Measurements from ENCODE around the gene GPR176. TPM values are rescaled to one million over a fixed set of nuclear protein-coding genes. Genes with fewer than 3 reads are reported as not detected.
A peak's percentile ranks its signal among the peaks of the same experiment; 100 is the strongest.

GPR176 gene
- polyA plus RNA-seq, 3 donors: 14.9 to 16.4 (median 15.1) TPM

DNA sequence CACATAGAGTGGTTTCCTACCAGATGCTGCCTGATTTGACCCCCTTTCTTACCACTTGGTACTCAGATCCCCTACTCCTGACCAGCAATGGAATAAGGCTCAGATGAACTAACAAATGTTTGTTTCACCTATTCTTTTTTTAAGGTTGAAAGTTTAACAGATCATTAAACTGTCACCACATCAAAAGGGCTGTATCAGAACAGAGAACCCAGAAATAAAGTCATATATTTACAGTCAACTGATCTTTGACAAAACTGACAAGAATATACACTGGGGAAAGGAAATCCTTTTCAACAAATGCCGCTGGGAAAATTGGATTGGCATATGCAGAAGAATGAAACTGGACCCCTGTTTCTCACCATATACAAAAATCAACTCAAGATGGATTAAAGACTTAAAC lies 56.0 kb downstream of the GPR176 start:
- DNase-seq: no peak

DNA sequence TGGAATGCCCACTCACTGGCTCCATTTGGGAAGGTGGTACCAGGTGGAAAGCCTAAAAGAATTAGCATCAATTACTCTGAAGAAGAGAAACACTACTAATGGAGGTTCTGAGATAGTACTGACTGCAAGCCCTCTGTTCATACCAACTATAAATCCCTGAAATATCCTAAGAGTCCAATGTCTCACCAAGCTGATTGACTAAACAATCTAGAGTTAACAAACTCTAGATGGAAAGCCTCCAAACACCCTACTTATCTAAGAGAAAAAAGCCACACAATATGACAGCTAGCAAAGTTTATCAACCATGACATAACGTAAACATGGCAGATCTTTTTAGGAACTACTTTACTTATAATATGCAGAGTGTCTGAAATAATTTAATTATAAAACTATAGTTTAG lies 59.2 kb downstream of the GPR176 start:
- DNase-seq: no peak

DNA sequence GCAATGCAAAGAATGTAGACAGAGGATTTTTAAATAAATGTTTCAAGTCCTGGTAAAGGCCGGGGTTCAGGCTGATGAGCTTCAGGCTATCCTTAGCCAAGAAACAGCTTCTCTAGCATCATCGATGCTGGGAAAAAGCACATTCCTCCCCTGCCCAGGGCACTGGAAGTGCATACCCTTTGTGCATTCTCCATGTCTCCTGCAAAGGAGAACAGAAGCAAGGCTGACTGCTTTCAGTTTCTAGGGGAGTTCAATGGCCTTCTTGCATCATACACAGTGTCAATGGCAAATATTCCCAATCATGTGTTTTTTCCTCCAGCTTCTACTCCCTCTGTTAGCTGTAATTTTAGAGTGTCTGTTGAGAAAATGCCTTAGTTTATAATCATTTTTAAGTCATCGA lies 59.9 kb downstream of the GPR176 start:
- DNase-seq: peak; percentile 14

DNA sequence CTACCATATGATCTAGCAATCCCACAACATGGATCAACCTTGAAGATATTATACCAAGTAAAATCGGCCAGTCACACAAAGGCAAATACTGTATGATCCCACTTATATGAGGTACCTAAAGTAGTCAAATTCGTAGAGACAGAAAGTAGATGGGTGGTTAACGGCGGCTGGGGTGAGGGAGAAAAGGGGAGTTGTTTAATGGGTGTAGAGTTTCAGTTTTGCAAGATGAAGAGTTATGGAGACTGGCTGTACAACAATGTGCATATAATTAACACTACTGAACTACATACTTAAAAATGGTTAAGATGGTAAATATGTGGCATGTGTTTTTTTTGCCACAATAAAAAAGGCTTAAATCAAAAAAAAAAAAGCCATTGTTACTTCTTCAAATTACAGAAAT lies 60.4 kb downstream of the GPR176 start:
- no peak for DNase-seq

DNA sequence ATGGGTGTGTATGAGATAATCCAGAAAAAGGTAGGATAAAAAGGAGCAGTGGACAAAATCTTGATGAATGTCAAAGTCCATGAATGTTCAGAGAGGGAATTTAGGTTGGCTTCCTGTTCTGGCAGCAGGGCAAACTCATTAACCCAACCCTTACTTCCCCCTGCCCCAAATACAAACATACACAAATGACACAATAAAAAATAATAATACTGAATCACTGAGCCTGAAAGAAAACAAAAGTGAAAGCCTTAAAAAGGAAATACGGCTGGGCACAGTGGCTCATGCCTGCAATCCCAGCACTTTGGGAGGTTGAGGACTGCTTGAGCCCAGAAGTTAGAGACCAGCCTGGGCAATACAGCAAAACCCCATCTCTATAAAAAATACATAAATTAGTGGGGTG lies 62.9 kb downstream of the GPR176 start:
- DNase-seq: no peak

DNA sequence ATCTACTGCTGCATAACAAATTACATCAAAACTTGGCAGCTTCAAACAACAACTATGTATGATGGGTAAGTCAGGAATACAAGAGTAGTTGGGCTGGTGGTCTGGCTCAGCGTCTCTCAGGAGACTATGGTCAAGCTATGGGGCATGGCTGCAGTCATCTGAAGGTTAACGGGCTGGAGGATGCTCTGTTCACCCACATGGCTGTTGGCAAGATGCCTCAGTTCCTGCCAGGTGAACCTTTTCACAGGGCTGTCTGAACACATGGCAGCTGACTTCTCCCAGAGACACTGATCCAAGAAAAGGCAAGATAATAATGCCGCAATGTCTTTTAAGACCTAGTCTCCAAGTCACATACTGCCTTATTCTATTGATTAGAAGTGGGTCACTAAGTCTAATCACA lies 63.7 kb downstream of the GPR176 start:
- DNase-seq: no peak

DNA sequence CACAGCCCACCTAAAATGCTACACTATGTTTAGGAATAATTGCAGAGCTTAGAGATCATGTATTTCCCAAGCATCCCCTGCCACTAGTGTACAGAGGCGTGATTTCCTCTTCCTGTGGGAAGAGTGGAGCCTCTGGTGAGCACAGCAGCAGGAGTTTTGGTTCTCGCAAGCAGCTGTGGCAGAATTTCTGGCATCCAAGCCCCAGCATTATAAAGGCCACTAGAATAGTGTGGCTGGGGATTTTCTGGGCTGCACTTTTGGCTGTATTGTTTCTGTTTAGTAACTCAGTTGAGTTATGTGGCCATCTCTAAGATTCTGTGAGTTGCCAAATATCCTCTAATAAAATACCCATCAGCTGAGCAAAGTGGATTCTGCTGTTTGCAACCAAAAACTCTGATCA lies 64.7 kb downstream of the GPR176 start:
- no peak for DNase-seq

DNA sequence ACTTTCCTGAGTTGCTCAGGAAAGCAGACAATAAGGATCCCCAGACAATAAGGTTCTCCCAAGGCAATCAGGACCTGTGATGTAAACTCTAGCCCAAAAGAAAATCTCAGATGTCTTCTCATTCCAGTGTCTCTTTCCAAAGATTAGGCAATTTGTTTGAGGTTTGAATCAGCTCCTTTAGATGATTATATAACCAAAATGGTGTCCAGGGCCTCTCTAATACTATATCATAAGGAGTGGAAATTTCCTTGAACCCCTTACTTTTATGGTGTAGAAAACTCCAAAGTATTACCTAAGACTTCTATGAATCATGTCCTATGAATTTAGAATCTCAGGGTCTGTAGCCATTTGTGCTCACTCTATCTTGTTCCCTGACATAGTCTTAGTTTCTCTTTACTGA lies 65.9 kb downstream of the GPR176 start:
- DNase-seq: no peak

DNA sequence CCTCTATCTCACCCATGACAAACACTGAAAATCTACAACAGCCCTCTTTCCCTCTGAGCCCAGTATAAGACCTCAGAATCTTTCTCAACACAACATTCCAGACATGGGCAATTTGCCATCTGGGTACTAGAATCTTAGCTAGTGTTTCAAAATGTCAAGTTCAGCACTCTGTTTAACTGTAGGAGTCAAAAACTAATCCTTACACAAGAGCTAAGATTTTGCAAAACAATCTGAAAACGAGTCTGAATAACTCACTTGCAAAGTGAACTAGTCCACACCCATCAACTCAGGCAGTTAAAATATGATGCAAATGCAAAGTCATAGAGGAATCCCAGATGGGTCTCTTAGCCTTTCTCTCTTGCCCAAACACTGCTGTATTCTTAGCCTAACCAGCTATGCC lies 67.8 kb downstream of the GPR176 start:
- no peak for DNase-seq

DNA sequence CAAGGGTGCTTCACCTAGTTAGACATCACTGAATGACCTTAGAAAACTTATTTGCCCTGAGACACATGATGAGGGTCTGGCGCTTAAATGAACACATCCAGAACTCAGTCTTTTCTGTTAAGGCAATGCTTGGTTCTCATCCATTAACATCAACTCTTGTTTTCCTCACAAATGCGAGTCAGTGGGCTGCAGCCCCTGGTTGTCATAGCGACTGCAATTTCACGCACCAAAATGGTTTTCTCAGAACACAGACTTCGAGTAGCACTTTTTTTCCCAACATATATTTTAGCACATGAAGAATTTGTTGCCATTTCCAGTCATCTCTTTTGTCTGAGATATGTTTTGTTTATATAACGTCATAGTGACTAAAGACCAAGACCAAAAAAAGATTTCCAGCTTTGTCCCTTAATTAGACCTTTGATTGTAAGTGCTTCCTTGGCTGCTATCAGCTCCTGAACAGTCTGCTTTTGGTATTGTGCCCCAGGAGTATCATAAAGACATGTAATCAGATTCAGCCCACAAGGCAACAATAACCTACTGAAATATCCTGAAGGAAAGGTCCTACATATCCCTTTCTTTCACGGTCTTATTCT lies 68.5 kb downstream of the GPR176 start:
- DNase-seq: no peak

DNA sequence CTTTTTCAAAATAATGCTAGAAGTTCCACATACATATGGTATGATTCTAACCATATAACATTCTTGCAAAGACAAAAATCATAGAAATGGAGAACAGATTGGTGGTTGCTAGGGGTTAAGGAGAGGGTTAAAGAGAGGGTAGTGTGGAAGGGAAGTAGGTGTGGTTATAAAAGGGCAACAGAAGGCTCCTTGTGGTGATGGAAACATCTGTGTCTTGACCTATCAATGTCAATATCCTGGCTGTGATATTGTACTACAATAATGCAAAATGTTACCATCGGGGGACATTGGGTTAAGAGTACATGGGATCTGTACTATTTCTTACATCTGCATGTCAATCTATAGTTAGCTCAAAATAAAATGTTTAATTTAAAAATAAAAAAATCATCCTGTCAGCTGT lies 69.6 kb downstream of the GPR176 start:
- no peak for DNase-seq

DNA sequence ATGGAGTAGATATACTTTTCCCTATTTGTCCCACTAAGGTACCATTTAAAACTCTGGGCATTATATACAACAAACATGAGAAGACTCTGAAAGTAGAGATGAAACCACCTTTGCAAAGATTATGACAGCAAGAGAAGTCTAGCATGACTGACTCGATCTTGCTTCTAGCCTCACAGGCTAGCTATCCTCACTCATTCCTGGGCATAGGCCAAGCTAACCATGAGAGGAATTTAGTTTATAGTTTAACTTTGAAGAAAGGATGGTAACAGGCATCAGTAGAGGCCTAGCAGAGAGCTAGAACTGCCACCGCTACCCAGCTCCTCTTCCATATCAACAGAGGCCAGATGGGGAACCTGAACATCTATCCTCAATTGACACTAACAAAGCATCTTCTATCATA lies 74.0 kb downstream of the GPR176 start:
- DNase-seq: no peak

DNA sequence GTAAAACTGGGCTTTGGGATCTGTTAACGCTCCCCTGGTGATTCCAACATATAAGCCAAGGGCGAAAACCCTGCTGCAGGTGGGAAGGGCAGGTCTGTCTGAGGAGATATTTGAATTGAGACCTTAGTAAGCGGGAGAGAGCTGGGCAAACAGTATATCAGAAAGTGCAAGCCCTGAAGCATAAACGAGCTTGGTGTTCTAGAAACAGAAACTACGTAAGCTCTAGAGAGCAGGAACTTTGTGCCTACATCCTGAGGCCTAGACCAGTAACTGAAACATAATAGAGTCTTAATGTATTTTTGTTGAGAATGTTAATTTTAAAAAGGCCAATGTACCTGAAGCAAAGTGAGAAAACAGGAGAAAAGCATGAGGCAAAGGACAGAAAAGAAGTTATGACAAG lies 74.5 kb downstream of the GPR176 start:
- no peak for DNase-seq

DNA sequence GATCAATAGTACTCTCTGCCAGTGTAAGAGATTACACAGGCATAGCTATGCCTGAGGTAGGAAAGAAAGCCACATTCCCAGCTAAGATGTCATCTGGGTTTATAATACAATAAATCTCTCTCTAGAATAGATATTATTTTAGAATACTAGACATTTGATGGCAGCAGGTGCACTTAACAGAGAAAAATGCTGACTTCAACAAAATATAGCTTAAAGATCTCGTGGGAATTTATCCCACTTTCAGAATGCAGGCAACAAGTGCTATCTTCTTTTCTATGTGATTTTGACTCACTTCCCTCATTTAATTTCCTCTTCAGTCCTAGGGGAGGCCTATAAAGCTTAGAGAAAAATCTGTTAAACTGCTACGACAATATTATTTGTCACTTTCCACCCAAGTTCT lies 76.5 kb downstream of the GPR176 start:
- DNase-seq: no peak

DNA sequence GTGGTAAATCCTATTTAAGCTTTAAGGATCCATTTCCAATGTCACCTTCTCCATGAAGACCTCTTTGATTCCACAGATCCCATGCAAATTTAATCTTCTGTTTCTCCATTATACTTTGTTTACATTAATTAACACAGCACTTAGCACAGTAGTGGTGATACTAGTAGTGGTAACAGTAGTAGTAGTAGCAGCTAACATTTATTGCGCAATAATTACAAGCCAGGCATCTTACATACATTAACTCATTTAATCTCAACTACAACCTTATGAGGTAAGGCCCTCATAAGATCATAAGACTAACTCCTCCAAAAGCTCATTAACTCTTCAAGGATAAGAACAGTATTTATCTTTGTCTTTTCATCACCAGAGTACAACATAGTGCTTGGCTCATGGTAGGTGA lies 82.6 kb downstream of the GPR176 start:
- DNase-seq: no peak

DNA sequence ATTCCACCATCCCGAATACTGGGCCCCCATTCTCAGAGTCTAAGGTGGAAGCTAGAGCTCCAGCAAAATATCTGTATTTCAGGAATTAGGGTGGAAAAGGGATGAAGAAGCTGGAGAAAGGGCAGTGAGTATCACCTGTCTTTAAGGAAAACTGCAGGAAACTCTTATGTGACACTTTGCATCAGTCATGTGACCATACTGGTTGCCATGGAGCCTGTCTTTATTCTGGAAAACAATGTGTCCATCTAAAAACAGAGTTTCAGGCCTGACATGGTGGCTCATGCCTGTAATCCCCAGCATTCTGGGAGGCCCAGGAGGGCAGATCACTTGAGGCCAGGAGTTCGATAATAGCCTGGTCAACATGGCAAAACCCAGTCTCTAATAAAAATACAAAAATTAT lies 84.5 kb downstream of the GPR176 start:
- no peak for DNase-seq

DNA sequence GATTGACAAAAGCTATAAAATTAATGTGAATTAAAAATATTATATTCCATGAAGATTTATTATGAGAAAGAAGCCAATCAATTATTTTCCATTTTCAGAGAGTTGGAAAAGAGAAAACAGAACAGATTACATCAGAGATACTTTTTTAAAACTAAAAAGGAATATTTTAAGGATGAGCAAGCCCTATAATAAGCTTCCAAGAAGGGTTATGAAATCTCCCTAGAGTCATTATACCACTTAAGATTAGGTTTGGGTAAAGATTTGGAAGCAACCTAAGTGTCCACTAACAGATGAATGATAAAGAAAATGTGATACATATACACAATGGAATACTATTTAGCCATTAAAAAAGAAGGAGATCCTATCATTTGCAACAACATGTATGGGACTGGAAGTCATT lies 85.8 kb downstream of the GPR176 start:
- no peak for DNase-seq

DNA sequence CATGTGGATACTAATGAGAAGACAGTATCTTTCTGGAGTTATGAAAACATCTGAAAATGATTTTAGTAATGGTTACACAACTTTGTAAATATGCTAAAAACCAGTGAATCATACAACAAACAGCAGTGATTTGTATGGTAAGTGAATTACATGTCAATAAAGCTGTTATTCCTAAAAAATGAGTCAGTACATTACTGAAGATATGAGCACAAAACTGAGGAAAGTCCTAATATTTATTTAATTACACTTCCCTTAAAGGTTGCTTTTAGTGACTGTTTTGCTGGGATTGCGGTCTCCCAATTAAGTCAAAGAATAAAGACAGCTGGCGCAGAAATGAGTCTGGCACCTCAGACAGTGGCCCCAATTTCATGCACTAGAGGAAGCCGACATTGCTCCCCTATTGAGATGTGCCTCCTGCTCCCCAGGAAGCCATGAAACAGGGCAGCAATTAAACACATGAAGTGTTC lies 86.5 kb downstream of the GPR176 start:
- no peak for DNase-seq

DNA sequence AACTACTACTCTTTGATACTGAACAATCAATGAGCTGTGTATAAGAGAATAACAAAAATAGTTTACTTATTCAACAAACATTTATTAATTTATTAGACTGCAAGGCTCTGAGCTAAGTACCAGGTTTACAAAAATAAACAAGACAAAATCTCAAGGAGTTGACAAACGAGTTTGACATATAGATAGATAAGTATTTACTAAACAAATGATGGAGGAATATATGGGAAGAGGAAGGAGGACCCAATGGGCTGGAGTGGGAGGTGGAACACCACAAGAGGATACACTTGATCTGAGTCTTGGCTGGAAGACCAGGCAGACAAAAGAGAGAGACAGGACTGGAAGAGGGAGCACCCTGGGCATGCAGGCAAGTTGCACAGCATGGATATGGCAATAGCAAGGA lies 89.9 kb downstream of the GPR176 start:
- no peak for DNase-seq

DNA sequence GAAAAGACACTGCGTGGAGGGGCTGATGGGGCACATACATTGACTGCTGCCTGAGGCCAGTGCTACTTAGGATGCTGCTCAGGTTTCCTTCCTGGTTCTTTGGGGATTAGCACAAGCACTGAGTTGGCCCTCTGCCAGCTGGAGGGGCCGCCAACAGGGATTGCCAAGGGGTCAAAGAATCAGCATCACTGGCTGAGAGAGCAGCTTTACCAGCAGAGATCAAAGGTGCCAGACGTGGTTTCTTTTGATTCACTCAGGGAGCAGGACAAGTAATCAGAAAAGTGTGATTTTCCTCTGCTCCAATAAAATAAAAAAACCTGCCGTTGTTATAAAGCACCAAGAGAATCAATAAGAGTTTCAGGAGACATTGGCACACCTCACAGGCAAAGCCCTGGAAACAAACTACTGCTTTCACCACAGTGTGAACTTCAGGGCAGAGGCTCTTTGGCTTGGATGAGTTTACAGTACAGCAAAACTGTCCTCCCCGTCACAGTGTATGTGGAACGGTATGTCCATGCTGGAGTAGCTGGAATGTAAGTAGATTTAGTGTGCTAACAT lies 91.6 kb downstream of the GPR176 start:
- no peak for DNase-seq

DNA sequence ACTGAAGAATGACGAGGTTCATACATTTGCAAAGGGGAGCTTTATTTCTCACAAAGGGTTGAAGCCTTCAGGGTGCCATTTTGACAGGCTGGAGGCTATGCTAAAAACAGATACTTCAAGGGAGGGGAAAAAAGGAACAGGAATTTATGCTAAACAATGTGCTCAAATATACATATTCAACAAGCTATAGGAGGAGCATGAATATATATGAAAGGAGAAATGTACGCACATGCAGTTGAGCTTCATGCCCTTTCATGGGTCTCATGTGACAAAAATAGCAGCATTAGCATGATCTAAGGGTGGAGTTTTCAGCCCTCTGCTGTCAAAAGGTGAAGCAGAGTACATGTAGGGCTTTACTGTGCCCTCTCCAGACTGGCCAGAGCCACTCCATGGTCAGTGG lies 93.1 kb downstream of the GPR176 start:
- DNase-seq: no peak

DNA sequence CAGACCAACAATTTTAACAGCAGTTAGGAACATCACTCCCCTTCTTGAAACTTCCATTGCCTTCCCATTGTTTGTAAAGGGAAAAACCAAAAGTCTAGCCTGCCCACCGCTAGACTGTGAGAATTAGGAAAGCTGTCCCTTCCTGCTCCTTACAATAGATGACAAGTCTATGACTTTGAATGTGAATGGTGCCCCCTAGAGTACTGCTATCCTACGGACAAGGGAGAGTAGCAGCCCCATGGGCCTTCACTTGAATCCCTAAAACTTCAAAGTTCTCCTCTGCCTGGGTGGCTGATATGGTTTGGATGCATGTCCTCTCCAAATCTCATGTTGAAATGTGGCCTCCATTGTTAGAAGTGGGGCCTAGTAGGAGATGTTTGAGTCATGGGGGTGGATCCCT lies 96.4 kb downstream of the GPR176 start:
- no peak for DNase-seq

DNA sequence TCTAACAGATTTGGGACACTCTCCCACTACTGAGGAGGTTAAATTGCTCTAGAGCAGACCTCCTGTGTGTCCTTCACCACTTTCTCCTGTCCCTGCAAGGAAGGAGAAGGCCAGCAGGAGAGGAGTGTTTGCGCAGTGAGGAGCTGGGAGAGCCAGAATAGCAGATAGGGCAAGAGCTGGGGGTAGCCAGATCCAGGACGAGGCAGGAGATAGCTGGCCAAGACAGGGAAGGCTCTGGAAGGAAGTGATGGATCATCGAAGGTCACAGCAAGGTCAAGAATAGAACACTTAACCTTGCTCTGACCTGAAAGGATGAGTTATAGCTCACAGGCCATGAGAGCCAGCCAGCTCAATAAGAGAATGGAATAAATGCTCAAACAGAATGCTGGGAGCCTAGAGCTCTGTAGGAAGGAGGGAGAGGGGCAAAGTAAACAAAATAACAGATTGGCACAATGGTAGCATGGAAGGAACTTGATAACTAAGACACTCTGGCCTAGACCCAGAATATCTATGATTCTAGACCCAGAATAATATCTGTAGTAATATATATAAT lies 99.9 kb downstream of the GPR176 start:
- DNase-seq: no peak

DNA sequence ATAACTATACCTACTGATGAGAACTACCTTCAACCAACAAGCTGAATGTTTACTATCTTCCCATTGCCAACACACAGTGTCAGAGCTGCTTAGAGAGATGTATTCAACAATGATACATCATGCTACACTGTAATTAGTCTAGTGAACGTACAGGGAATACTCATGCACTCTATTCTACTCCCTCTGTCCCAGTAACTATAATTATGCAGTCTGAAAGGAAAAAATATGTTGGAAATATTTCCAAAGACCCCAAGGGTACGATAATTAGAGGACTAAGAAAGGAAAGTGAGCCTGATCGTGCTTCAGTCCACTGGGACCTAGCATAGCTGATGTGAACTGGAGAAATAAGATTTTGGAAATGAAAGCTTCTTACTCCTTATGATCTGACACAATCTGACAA lies 100.5 kb downstream of the GPR176 start:
- DNase-seq: no peak
